Hypothalamus (tissue), 51 donors: ENCODE results near the gene PFKFB4.
"Not testable (repeated sequence)": the region's sequence is repeated elsewhere in the genome, so short reads cannot be mapped to it uniquely, and the experiment has no call there.

Source experiments
- DNase-seq, 51 donors: peaks; one replicate each; lab custom pipeline; 2025; lab: John Stamatoyannopoulos, UW

The PFKFB4 gene

DNA sequence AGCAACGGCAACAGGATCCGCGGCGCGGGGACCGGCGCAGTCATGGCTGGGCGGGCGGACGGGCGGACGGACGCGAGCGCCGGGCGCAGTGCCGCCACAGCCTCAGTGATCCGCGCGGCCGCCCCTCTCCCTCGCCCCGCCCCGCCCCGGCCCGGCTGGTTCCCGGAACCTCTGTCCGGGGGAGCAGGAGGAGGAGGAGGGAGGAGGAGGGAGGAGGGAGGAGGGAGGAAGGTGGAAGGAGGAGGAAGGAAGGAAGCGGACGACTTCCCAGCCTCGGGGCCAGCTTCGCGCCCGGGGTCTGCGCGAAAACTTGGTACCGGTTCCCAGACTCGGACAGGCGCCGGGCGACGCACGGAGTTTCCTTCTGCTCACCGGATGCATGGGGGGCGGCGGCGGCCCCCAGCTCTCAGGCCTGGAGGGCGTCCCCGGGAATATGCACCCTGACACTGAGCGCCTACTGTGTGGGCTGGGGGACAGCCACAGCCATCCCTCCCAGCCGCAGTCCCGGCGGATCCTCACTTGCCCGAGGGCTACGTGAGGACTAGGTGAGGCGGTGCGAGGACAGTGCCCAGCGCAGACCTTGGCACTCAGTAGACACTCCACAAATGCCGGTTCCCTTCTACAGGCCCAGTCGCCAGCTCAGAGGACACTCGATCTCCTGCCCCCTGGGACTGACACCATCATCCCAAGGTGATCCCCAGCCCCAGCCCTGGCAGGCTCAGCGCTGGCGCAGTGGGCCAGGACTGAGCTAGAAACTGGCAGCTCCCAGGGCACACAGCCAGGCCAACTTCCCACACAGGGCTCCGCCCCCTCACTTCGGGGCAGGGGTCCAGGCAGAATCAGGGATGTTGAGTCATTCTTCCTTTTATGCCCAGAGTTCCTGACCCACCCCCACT lies 52.3 kb downstream of the PFKFB4 start, which contains the start of gene SHISA5:
SHISA5 (minus strand) TSS at position 124 of the 896 bp plus-strand sequence; CDS start at position 44, 80 bp downstream.
- DNase-seq = peak in 47 of 51 donors; percentile 14 to 84 (median 58)

GRCh38 chr3:48503401-48504050 lies 53.1 kb downstream of the PFKFB4 start:
- peak in 20 of 51 donors; percentile 7 to 52 (median 26) for DNase-seq

DNA sequence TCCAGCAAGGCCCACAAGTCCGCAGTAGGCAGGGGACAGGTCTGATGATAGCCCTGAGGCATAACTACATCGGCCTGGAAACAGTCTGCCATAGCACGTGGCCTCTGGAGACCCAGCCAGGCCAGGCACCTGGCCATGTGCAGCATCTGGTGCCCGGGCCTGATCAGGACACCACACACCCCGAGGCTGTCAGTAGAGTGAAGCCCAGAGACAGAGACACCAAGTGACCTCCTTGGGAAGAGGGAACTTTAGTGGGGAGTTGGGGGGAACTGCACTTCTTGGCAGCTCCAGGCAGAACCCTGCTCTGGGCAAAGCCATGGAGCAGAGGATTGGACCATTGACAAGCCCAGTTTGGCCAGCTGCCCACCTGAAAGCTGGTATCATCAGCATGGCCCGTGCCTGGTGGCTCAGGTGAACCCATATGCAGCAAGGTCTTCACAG lies 53.9 kb downstream of the PFKFB4 start:
- DNase-seq = peak in 31 of 51 donors; percentile 8 to 68 (median 40)

DNA sequence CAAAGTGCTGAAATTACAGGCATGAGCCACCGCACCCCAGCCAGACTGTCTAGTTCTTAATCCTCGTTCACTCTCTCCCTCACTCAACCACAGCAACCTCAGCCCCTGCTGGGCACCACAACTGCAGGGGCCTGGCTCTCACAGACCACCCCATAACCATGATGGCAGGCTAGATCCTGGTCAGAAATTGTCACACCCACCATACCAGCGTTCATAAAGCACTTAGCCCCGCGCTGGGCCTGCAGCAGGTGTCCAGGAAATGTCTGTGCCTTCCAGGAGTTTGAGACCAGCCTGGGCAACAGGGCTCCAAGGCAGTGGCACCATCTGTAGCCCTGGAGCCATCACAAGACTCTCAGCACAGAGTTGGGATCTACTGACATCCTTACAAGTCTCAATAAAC lies 54.5 kb downstream of the PFKFB4 start:
- no peak for DNase-seq

- DNase-seq = no peak
Measured at GRCh38 chr3:48501196-48501595, 55.4 kb downstream of the PFKFB4 start.

- DNase-seq = no peak
Measured at GRCh38 chr3:48500656-48501055, 55.9 kb downstream of the PFKFB4 start.

DNA sequence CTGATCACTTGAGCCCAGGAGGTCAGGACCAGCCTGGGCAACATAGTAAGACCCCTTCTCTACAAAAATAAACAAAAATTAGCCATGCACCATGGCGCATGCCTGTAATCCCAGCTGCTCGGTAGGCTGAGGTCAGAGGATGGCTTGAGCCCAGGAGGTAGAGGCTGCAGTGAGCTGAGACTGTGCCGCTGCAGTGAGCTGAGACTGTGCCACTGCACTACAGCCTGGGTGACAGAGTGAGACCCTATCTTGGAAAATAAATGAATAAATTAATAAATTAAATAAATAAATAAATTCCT lies 63.5 kb downstream of the PFKFB4 start:
- DNase-seq = peak in 2 of 51 donors; percentile 3 to 7

- DNase-seq = no peak
Measured at GRCh38 chr3:48492461-48493202, 64.0 kb downstream of the PFKFB4 start.

GRCh38 chr3:48486952-48487351 lies 69.7 kb downstream of the PFKFB4 start:
- DNase-seq = no peak

DNA sequence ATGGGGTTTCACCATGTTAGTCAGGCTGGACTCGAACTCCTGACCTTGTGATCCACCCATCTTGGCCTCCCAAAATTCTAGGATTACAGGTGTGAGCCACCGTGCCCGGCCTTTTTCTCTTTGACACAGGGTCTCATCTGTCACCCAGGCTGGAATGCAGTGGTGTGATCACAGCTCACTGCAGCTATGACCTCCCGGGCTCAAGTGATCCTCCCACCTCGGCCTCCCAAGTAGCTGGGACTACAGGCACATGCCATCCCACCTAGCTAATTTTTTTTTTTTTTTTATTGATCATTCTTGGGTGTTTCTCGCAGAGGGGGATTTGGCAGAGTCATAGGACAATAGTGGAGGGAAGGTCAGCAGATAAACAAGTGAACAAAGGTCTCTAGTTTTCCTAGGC lies 73.8 kb downstream of the PFKFB4 start:
- not testable (repeated sequence) for DNase-seq

GRCh38 chr3:48480891-48481290 lies 75.7 kb downstream of the PFKFB4 start:
- not testable (repeated sequence) for DNase-seq

- no peak for DNase-seq
Measured at GRCh38 chr3:48478626-48479555, 77.7 kb downstream of the PFKFB4 start.

GRCh38 chr3:48477959-48478520 lies 78.6 kb downstream of the PFKFB4 start:
- no peak for DNase-seq

DNA sequence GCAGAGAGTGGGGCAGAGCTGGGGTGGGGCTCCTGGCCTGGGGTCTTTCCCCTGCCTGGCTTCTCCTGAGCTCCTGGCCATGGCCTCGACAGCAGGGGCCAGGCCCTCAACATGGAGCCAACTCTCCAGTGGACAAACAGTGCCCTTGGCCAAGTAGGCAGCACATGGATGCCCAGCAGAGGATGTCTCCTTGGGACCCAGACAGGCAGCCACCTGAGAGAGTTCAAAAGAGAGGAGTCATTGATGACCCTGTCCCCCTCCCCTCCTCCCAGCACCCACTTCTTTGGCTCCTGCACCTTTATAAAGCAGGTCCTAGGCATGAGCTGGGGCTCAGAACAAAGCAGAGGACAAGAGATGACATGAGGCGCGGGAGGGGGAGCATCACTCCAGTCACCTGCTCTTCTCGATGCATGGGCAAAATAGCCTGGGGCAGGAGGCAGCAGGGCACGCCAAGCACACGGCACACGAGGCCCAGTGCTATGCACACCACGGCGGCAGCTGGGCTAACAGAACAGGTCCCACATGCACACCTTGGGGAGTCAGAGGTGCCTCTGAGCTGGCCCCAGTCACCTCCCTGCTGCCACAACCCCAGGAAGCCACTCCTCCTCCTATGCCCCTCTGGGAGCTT lies 80.1 kb downstream of the PFKFB4 start:
- DNase-seq = no peak

GRCh38 chr3:48475188-48475587 lies 81.4 kb downstream of the PFKFB4 start:
- DNase-seq = no peak

DNA sequence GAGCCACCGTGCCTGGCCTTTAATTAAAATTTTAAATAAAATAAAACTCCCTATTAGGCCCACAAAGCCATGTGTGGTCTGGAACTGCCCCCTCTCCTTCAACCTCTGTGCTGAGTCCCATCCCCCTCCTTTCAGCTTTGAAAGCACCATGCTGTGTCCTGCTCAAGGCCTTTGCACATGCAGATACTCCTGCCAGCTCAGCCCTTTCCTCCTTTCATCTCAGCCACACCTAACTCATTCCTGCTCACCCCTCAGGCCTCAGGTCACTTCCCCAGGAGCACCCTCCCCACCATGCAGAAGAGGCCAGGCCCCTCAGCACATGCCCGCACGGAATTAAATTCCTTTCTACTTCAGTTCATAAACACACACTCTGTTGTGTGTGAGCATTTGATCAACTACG lies 82.0 kb downstream of the PFKFB4 start:
- no peak for DNase-seq

DNA sequence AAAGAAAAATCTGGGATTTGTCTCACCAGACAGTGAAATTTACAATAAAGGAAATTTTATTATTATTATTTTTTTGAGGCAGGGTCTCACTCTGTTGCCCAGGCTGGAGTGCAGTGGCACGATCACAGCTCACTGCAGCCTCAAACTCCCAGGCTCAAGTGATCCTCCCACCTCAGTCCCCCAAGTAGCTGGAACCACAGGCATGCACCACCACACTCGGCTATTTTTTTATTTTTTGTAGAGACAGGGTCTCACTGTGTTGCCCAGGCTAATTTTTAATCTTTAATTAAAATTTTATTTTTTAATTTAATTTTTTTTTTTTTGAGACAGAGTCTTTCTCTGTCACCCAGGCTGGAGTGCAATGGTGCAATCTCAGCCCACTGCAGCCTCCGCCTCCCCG lies 82.6 kb downstream of the PFKFB4 start:
- not testable (repeated sequence) for DNase-seq

DNA sequence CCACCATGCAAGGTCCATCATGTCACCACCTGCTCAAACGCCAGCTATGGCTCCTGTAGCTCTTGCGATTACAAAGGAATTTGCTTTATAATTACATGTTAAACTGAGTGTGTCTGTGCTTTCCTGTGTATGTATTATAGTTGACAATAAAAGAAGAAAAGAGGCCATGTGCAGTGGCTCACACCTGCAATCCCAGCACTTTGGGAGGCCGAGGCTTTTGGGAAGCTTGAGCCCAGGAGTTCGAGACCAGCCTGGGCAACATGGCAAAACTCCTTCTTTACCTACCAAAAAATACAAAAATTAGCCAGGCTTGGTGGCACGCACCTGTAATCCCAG lies 83.0 kb downstream of the PFKFB4 start:
- no peak for DNase-seq

GRCh38 chr3:48472923-48473616 lies 83.5 kb downstream of the PFKFB4 start:
- peak in 50 of 51 donors; percentile 36 to 92 (median 78) for DNase-seq
